Duodenal mucosa (tissue), 2 donors: Measurements from ENCODE around the gene SLC11A2.
"Not testable (repeated sequence)": the region's sequence is repeated elsewhere in the genome, so short reads cannot be mapped to it uniquely, and the experiment has no call there.

ENCODE experiments used
- H3K27ac ChIP-seq: one replicate; pipeline ENCODE4 v1.7.0; 2013; ENCODE audit warnings: low read depth, low read length
- H3K27me3 ChIP-seq, 2 donors: one replicate each; pipeline ENCODE4 v1.7.0; 2013; ENCODE audit warnings: low read length in 2 of 2, control low read depth in 1 of 2; ENCODE audit not compliant: insufficient read depth in 2 of 2, control insufficient read depth in 1 of 2
- H3K36me3 ChIP-seq, 2 donors: one replicate each; pipeline ENCODE4 v1.7.0; 2013; ENCODE audit warnings: low read length in 2 of 2, control low read depth in 1 of 2; ENCODE audit not compliant: insufficient read depth in 2 of 2, control insufficient read depth in 1 of 2
- H3K4me1 ChIP-seq, 2 donors: one replicate each; pipeline ENCODE4 v1.7.0; 2013; ENCODE audit warnings: low read length in 2 of 2, control low read depth in 1 of 2; ENCODE audit not compliant: insufficient read depth in 2 of 2, control insufficient read depth in 1 of 2
- H3K4me3 ChIP-seq, 2 donors: one replicate each; pipeline ENCODE4 v1.7.0; 2013; ENCODE audit warnings: low read length in 2 of 2, low read depth in 1 of 2
- H3K9ac ChIP-seq, 2 donors: one replicate each; pipeline ENCODE4 v1.7.0; 2013; ENCODE audit warnings: low read length in 2 of 2, low read depth in 1 of 2
- H3K9me3 ChIP-seq, 2 donors: one replicate each; pipeline ENCODE4 v1.7.0; 2013; ENCODE audit warnings: low read length in 2 of 2, control low read depth in 1 of 2; ENCODE audit not compliant: control insufficient read depth in 1 of 2

Gene SLC11A2

DNA sequence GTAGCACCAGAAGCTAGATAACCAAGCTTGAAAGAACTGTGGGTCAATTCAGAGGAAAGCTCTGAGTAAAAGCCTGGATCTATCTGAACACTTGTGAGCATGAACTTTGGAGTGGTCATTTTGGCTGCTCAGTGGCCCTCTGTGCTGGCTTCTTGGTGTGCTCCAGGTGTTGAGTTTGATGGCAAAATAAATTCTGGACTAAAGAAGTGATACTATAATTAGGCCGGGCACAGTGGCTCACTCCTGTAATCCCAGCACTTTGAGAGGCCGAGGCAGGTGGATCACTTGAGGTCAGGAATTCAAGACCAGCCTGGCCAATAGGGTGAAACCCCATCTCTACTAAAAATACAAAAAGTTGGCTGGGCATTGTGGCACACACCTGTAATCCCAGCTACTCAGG is 71.4 kb downstream of the SLC11A2 start:
- not testable (repeated sequence) for H3K27ac ChIP-seq, H3K4me3 ChIP-seq, H3K9me3 ChIP-seq, H3K36me3 ChIP-seq, H3K9ac ChIP-seq, H3K27me3 ChIP-seq, H3K4me1 ChIP-seq

DNA sequence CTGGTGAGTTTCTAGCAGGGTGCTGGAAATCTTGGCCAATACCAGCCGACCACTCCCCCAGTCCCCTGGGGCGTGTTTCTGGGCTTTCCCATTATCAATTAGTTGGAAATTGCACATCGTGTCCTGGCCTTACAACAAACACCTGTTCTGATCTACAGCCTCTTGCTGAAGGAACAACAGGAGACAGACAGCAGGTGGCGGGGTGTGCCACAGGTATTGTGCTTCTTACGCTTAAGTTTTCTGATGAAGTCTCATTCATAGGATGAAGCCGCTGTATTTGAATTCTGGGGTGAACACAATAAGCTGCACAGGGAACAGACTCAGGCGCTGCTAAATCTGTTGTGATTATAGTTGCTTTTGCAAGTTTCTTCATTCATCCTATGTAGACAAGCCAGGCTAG is 73.1 kb downstream of the SLC11A2 start:
- Histone ChIP-seq H3K9me3 (no peaks in the 10 kb centered on the region), H3K9ac (no peak overlapping the region), H3K36me3 (no peaks in the 10 kb centered on the region), H3K4me3 (no peak overlapping the region), H3K27me3 (no peaks in the 10 kb centered on the region), H3K4me1 (no peaks in the 10 kb centered on the region), H3K27ac (no peak overlapping the region)

DNA sequence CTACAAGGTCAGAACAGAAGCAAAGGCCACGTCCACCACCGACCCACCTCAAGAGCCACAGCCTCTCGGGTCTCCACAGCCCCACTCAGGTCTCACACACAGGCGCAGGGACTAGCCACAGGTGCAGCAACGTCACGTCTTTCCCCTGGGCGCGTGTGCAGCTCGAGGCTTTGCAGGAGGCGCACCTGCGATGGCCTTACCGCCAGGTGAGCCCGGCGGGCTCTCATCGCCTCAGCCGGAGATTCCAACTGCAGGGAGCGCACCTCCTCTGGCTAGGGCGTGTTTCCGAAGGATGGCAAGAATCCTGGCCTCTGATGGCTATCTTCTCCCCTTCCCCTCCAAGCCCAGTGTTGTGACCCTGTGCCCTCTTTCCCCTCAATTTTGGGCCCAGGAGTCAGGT is 73.7 kb downstream of the SLC11A2 start, which contains the start of gene HIGD1C:
Gene HIGD1C, plus strand, starts transcription at position 35 of the 400 bp plus-strand sequence. CDS start 1,455 bp downstream, outside the sequence.
- H3K4me1 ChIP-seq: no peaks in the 10 kb centered on the region
- H3K9ac ChIP-seq: no peak within 1 kb of the TSS
- H3K4me3 ChIP-seq: no peak within 1 kb of the TSS
- no peaks in the 10 kb centered on the region for H3K36me3 ChIP-seq
- H3K9me3 ChIP-seq: no peaks in the 10 kb centered on the region
- no peak within 1 kb of the TSS for H3K27ac ChIP-seq
- H3K27me3 ChIP-seq: no peaks in the 10 kb centered on the region

DNA sequence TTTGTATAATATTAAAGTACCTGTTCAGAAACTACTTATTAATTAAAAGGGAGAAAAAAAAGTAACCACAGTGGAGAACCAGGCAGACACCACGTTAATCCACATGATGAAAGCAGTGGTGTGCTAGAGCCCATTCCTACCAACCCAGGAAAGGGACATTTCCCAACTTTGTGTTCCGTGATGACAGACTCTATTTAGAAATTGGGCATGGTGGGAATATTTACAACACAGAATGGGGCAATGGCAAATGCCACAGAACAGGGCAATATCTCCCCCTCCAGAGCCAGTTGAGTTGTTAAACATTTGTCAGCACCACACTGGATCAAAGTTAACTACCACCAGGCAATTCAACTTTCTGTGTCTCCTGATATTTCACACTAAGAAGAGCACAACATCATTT is 75.1 kb downstream of the SLC11A2 start:
- Histone ChIP-seq H3K9ac (no peak overlapping the region), H3K36me3 (no peaks in the 10 kb centered on the region), H3K27me3 (no peaks in the 10 kb centered on the region), H3K4me1 (no peaks in the 10 kb centered on the region), H3K9me3 (no peaks in the 10 kb centered on the region), H3K27ac (no peak overlapping the region), H3K4me3 (no peak overlapping the region)

DNA sequence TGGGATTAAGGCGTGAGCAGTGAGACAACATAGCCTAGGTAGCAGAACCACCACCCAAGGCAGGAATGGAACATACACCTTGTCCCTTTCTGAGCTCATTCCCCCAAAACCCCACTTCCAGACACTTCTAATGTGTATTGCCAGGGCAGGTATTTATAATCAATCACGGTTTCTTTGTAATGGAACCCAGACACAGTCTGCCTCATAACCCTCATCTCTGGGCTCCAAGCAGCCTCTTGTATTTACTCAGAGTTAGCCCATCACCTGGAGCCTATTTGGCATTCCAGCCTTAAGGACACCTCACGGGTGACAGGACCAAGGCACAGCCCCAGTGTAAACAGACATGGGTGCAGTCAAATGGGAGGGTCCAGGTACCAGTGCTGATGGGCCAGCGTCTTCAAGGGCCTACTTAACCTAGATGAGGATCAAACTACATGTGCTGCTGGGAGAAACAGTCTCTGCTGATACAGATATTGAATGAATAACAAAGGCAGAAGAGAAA is 76.3 kb downstream of the SLC11A2 start:
- Histone ChIP-seq H3K27ac (no peak overlapping the region), H3K27me3 (no peaks in the 10 kb centered on the region), H3K36me3 (no peaks in the 10 kb centered on the region), H3K9me3 (no peaks in the 10 kb centered on the region), H3K4me1 (no peaks in the 10 kb centered on the region), H3K9ac (no peak overlapping the region), H3K4me3 (no peak overlapping the region)

DNA sequence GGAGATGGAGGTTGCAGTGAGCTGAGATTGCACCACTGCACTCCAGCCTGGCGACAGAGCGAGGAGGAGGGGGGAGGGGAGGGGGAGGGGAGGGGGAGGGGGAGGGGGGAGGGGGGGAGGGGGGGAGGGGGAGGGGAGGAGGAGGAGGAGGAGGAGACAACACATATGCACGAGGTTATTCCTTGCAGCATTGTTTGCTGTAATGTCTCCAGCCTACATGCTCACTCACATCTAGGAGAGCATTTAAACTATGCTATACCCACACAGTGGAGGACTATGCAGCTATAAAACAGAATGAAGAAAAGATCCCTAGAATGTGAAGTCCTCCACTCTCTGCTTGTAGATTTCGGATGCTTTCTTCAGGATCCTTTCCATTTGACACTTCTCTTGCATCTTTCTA is 77.4 kb downstream of the SLC11A2 start:
- no peaks in the 10 kb centered on the region for H3K36me3 ChIP-seq
- no peak overlapping the region for H3K9ac ChIP-seq
- no peaks in the 10 kb centered on the region for H3K27me3 ChIP-seq
- H3K4me3 ChIP-seq: no peak overlapping the region
- H3K9me3 ChIP-seq: no peaks in the 10 kb centered on the region
- H3K27ac ChIP-seq: no peak overlapping the region
- H3K4me1 ChIP-seq: no peaks in the 10 kb centered on the region

DNA sequence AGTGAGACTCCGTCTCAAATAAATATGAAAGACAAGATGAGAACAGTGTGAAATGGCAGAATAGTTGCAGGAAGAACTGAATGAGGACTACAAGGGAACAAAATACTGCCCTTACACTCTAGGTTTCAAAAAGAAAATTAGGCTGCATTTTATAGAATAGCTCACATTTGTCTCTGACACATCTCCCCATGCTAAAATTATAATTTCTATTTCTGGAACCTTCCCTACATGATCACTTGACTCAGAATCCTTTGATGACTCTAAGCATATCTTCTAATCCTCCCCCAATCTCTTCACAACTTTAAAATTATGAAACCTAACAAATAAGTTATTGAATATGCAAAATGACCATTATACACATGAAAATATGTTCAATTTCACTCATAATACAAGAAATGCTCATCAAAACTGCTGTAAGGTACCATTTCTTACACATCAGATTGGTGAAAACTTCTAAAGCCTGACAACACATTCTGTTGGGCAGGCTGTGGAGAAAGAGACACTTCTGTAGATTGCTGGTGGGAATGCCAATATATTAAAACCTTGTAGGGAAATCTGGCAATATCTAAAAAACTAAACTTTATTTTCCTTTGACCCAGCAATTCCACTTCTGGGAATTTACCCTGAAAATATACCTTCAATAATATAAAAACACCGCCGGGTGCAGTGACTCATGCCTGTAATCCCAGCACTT is 78.1 kb downstream of the SLC11A2 start:
- Histone ChIP-seq H3K9me3 (no peaks in the 10 kb centered on the region), H3K4me1 (no peaks in the 10 kb centered on the region), H3K36me3 (no peaks in the 10 kb centered on the region), H3K9ac (no peak overlapping the region), H3K27ac (no peak overlapping the region), H3K27me3 (no peaks in the 10 kb centered on the region), H3K4me3 (no peak overlapping the region)

DNA sequence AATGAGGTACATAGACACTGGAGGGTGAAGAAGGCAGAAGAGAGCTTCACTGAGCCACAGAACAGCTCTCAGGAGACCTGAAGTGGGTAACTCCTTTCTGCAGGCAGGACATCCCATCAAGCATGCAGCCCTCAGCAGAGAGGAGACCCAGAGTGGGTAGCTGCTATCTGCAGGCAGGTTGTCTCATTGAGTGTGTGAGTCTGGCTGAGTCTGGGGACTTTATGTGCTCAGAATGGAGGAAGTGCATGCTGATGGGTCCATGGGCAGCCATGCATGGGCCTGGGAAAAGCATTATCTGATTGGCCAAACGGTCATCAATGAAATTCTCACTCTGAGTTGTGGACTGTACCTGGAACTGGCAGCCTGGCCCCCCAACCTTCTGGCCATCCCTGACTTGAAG is 88.5 kb downstream of the SLC11A2 start:
- peaks cover 10% of the 10 kb centered on the region in 2 donors for H3K36me3 ChIP-seq
- H3K27ac ChIP-seq: no peak overlapping the region
- no peaks in the 10 kb centered on the region for H3K27me3 ChIP-seq
- H3K9ac ChIP-seq: no peak overlapping the region
- H3K4me1 ChIP-seq: peaks cover 28 to 30% of the 10 kb centered on the region in 2 donors
- H3K4me3 ChIP-seq: no peak overlapping the region
- H3K9me3 ChIP-seq: peaks cover 5 to 13% of the 10 kb centered on the region in 2 donors

DNA sequence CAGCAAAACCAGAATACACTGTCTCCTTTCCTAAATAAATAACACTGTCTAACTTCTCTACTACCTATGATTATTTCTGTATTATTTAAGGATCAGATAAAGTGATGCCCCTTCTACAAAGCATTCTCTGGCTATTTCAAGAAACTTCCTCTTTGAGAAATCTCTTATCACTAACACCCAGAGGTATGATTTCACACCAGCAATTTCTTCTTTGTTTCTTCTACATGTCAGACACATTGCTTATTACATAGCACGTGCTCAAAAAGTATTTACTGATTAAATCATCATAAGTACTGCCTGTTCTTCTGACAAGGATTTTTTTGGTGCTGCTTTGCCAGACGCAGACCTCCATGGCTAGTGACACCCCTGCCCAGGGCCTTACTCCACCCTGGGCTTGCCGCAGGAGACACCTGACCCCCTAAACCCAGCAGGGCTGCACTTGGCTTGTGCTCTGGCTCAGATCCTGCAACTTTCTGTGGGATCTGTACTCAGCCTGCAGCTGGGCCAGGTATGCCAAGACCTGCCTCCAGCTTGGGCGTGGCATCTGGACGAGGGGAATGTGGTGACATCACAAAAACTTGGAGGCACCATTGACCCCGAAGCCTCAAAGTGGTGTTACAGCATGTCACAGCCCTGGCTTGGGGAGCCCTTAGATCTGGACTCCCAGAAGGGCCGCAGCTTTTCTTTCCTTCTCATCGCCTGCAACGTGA is 89.2 kb downstream of the SLC11A2 start:
- Histone ChIP-seq H3K27me3 (no peaks in the 10 kb centered on the region), H3K4me3 (no peak overlapping the region), H3K9ac (no peak overlapping the region), H3K36me3 (peaks cover 10% of the 10 kb centered on the region in 2 donors), H3K9me3 (peaks cover 5 to 13% of the 10 kb centered on the region in 2 donors), H3K27ac (no peak overlapping the region), H3K4me1 (peaks cover 33 to 37% of the 10 kb centered on the region in 2 donors)

DNA sequence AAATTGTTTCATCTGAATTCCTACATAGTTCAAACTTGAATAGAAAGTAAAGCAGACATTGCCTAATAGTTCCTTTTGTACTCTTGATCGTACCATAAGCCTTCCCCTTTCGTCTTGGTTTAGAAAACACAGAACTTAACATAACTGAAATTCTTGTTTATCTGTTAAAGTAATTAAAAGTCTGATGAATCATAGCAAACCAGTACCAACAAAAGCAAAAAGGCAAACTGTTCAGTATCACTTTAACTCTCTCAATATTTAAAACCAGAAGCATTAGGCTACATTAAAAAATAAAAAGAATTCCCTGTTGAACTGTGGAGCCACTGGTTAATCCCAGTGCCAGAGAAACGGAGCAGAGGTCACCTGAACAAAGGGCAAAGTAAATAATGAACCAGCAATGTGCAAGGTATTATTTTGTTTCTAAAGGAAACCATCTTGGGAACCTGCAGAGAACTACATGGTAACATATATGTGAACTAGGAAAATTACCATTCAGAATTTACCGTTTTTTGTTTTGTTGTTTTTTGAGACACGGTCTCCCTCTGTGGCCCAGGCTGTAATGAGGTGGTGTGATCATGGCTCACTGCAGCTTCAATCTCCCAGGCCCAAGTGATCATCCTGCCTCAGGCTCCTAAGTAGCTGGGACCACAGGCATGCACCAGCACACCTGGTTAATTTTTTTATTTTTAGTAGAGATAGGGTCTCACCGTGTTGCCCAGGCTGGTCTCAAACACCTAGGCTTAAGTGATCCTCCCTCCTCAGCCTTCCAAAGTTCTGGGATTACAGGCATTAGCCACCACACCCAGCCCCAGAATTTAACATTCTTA is 91.0 kb downstream of the SLC11A2 start:
- peaks cover 5 to 13% of the 10 kb centered on the region in 2 donors for H3K9me3 ChIP-seq
- no peaks in the 10 kb centered on the region for H3K27me3 ChIP-seq
- peak overlapping the region in 1 of 2 donors; percentile 2 for H3K4me3 ChIP-seq
- no peak overlapping the region for H3K9ac ChIP-seq
- H3K4me1 ChIP-seq: peaks cover 40 to 41% of the 10 kb centered on the region in 2 donors
- peaks cover 13 to 24% of the 10 kb centered on the region in 2 donors for H3K36me3 ChIP-seq
- no peak overlapping the region for H3K27ac ChIP-seq
